SK-N-SH (cell line): ENCODE measurements around the gene PRRG4.

Experiments used
- EZH2phosphoT487 ChIP-seq: fragments of 200-600 bp; sonication (generic); IDR thresholded peaks from 2 replicates; pipeline ENCODE4 v1.6.1; 2017; ENCODE audit warnings: low read depth, mixed run types, mild to moderate bottlenecking, antibody characterized with exemption, moderate library complexity, borderline replicate concordance
- TAF1 ChIP-seq: IDR thresholded peaks from 2 replicates; pipeline ENCODE4 v1.6.1; 2012; ENCODE audit warnings: low read depth, mild to moderate bottlenecking, low read length, moderate library complexity, borderline replicate concordance
- TF ChIP-seq, protein P1 (sequence below): IDR thresholded peaks from 2 replicates; pipeline ENCODE4 v1.4.0; 2012; ENCODE audit warnings: low read depth

DNA sequence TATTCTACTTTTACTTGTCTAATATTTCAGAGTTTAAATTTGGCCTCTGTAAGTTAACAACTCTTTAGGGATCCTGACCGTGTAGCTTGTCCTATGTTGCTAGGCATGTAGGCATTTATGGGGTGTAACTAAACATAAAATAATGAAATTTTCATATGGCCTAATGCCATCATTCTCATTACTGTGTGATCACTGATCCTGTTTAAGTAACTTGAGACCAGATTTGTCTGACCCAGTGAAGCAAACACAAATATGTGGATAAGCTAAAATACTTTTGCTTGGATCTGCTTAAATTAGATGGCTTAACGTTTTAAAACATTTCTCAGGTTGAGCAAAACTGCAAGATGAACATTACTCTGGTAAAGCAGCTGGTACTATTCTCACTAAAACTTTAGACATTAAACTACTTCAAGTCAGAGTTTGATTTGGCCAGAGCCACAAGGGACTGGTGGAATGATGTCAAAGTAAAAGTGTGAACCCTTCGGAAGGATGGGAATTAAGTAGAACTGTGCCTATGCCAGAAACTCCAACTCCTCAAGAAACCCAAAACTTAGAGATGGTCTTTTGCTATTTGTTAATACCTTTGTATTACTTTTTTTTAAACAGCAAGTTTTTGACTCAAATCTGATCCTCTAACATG, 75.4 kb downstream of the PRRG4 start:
- no peak for TF ChIP-seq EZH2phosphoT487
- TF ChIP-seq, protein P1, sequence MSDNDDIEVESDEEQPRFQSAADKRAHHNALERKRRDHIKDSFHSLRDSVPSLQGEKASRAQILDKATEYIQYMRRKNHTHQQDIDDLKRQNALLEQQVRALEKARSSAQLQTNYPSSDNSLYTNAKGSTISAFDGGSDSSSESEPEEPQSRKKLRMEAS, result no peak
- no peak for TF ChIP-seq TAF1
